Measurements from ENCODE around the gene PRR33. TPM values are rescaled to one million over a fixed set of nuclear protein-coding genes. Genes with fewer than 3 reads are reported as not detected.

Gene PRR33
- total and polyA plus RNA-seq, 10 of the 15 experiments (the other 5 are each of a cell fraction or from before 2014, with no cell fraction given), result 0.02 to 1.0 (median 0.38) TPM; not detected in 6

DNA sequence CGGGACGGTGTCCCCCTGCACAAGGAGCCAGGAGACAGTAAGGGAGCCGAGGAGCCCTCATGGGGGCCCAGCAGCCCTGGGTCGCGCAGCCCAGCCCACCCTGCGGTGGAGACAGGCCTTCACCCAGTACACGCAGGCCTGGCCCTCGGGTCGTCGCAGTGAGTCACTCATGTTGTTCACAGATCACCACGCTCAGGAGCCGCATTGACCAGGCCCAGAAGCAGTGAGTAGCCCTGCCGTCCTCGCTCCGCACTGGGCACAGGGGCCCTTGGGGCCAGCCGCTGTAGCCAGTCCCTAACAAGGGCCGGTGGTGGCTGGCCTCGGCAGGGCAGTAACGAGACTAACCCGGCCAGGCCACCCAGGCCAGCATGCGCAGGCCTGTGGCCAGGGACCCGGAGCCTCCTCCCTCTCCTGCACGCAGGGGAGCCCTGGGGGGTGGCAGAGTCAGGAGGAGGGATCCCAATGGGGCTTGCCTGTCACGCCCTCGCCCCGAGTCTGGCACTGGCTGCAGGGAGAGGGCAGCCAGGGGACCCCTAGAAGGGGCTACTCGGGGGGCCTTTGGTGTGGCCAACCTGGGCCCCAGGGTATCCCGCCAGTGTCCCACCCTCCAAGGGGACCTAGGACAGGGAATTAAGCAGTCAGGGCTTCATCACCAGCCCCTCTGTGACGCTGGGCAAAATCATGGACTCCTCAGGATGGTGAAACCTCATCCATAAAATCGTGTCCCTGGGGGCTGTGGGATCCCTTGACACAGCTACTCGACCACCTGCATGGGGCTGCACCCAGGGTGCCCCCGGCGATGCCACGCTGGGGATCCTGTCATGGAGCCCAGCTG is 45.3 kb upstream of the PRR33 start:
- WGBS (ENCODE audit: insufficient coverage, insufficient replicate concordance, low lambda C conversion rate, missing lambda C conversion rate), result 51% methylated on average over 34 of the region's 34 CpGs
- Histone ChIP-seq H3K9me3 (replicated peaks; ENCODE audit: control insufficient read depth, insufficient read depth, low read length) (no peaks in the 10 kb centered on the region), H3K27me3 (replicated peaks in 1 of 2; ENCODE audit: control insufficient read depth in 2 of 2, insufficient read depth in 2 of 2, low read length in 1 of 2) (no peaks in the 10 kb centered on the region), H3K79me2 (ENCODE audit: control insufficient read depth, insufficient read depth, low read length) (no peaks in the 10 kb centered on the region), H3K27ac (ENCODE audit: control insufficient read depth, insufficient read depth) (no peak overlapping the region), H3K9ac (ENCODE audit: control insufficient read depth, insufficient read depth, low read length) (no peak overlapping the region), H3K4me1 (ENCODE audit: control insufficient read depth, insufficient read depth, low read length) (no peaks in the 10 kb centered on the region), H3K36me3 (ENCODE audit: control insufficient read depth in 2 of 2, insufficient read depth in 2 of 2, low read length in 1 of 2) (no peaks in the 10 kb centered on the region), H3K4me2 (ENCODE audit: control insufficient read depth, insufficient read depth) (no peak overlapping the region), H2AFZ (ENCODE audit: control insufficient read depth, low read depth, low read length) (no peak overlapping the region), H3K4me3 (no peak overlapping the region), H4K20me1 (ENCODE audit: control insufficient read depth, insufficient read depth) (no peaks in the 10 kb centered on the region)
- no TSS peak for BruUV-seq (replicated peaks)
- in situ Hi-C loops (cut with MboI) (no loop called here), intact Hi-C loops (cut with micrococcal nuclease; ENCODE audit: unreplicated experiment) (no loop called here)
- no peak for DNase-seq (ENCODE audit: low read depth, low spot score)
- CTCF ChIA-PET, result no interaction called here
- SMC1A ChIA-PET (ENCODE audit: uncharacterized antibody, unreplicated experiment), result no interaction called here
- FAIRE-seq, result no peak
- POLR2A ChIA-PET, result no interaction called here
- ATAC-seq, result no peak
- RAD21 ChIA-PET (ENCODE audit: unreplicated experiment), result no interaction called here
- no peak for TF ChIP-seq MEF2B (IDR thresholded peaks at IDR 0.05; ENCODE audit: partially characterized antibody, poor library complexity, severe bottlenecking)
- no peak for TF ChIP-seq POLR2AphosphoS5 (IDR thresholded peaks at IDR 0.05; ENCODE audit: low read length)
- TF ChIP-seq E4F1 (IDR thresholded peaks at IDR 0.05; ENCODE audit: borderline replicate concordance, partially characterized antibody), result no peak
- no peak for TF ChIP-seq MTA2 (IDR thresholded peaks at IDR 0.05; ENCODE audit: low read depth)
- TF ChIP-seq CEBPZ (IDR thresholded peaks at IDR 0.05; ENCODE audit: low read depth, low read length), result no peak
- no peak for TF ChIP-seq CHD4 (IDR thresholded peaks at IDR 0.05)
- TF ChIP-seq E2F8 (IDR thresholded peaks at IDR 0.05; ENCODE audit: low read depth, partially characterized antibody), result no peak
- no peak for TF ChIP-seq SRF (IDR thresholded peaks at IDR 0.05; ENCODE audit: low read depth in 2 of 2, low read length in 2 of 2)
- no peak for TF ChIP-seq GATAD2B (conservative IDR thresholded peaks at IDR 0.05; ENCODE audit: low read depth)
